Lower leg skin (tissue), 4 donors: ENCODE data around the gene DNMT3B. TPM values are rescaled to one million over a fixed set of nuclear protein-coding genes. Genes with fewer than 3 reads are reported as not detected.

Experiments
- DNase-seq, 2 donors: peaks; one replicate each; pipeline ENCODE4 v3.0.0-alpha.2; 2019; ENCODE audit warnings: low spot score in 2 of 2
- H3K4me3 ChIP-seq: fragments of 200-600 bp; sonication (generic); 2 replicates; pipeline ENCODE4 v1.5.1; 2017; ENCODE audit warnings: mild to moderate bottlenecking, low read depth; ENCODE audit not compliant: poor library complexity, severe bottlenecking
- CTCF ChIP-seq, 3 donors: fragments of 450-650 bp; IDR thresholded peaks; one replicate each; pipeline ENCODE4 v1.5.1; 2016; ENCODE audit warnings: antibody characterized with exemption in 3 of 3, mild to moderate bottlenecking in 3 of 3, moderate library complexity in 2 of 3
- POLR2A ChIP-seq, 2 donors: fragments of 450-650 bp; IDR thresholded peaks; one replicate each; pipeline ENCODE4 v1.6.1; 2016 to 2017; ENCODE audit warnings: antibody characterized with exemption in 2 of 2, mild to moderate bottlenecking in 1 of 2, moderate library complexity in 1 of 2
- WGBS, 2 donors: methylation state at CpG; one replicate each; pipeline ENCODE4 v1.1.5; 2018; 5-methylcytosine and 5-hydroxymethylcytosine counted together
- intact Hi-C: fragments of 100-400 bp; cut with DNase I; formaldehyde crosslinking; loops from one replicate; pipeline ENCODE4 v1.15.0; 2023; ENCODE audit warnings: low total_unique reads
- total RNA-seq, 4 donors: library from RNA; depleted of rRNA; stranded (reverse); fragments of >200 nt; gene quantifications; one replicate each; pipeline ENCODE4 v1.1.0, GENCODE V29; 2016

DNMT3B gene
- total RNA-seq, 4 donors from 2014 or later: 2.0 to 3.4 (median 2.7) TPM

- DNase-seq: no peak
- WGBS, 2 donors: 74 to 75% methylated on average over 25 of the region's 25 CpGs
- TF ChIP-seq POLR2A (IDR thresholded peaks at IDR 0.05) (no peak), CTCF (IDR thresholded peaks at IDR 0.05) (no peak)
- intact Hi-C loops: no loop called here
- peak overlapping the region; percentile 65 for H3K4me3 ChIP-seq
These were observed 58.7 kb downstream of the DNMT3B start for GRCh38 chr20:32820698-32821377.

GRCh38 chr20:32822225-32822624, 60.0 kb downstream of the DNMT3B start:
- DNase-seq: no peak
- intact Hi-C loops: no loop called here
- no peak overlapping the region for H3K4me3 ChIP-seq
- TF ChIP-seq POLR2A (IDR thresholded peaks at IDR 0.05): no peak
- TF ChIP-seq CTCF (IDR thresholded peaks at IDR 0.05): no peak
- 55 to 59% methylated on average over 5 of the region's 5 CpGs for WGBS, 2 donors

GRCh38 chr20:32823078-32823477, 60.9 kb downstream of the DNMT3B start:
- 63 to 67% methylated on average over 3 of the region's 3 CpGs for WGBS, 2 donors

GRCh38 chr20:32823737-32824588, 61.8 kb downstream of the DNMT3B start:
- no peak for DNase-seq
- H3K4me3 ChIP-seq: no peak overlapping the region
- 86 to 88% methylated on average over 7 of the region's 7 CpGs for WGBS, 2 donors
- intact Hi-C loops: no loop called here
- TF ChIP-seq POLR2A (IDR thresholded peaks at IDR 0.05) (no peak), CTCF (IDR thresholded peaks at IDR 0.05) (no peak)

More at GRCh38 chr20:32823078-32823477, 60.9 kb downstream of the DNMT3B start:
- intact Hi-C loops: no loop called here
- H3K4me3 ChIP-seq: no peak overlapping the region
- TF ChIP-seq CTCF (IDR thresholded peaks at IDR 0.05) (no peak), POLR2A (IDR thresholded peaks at IDR 0.05) (no peak)
- DNase-seq: peak; percentile 41 to 87

- DNase-seq: no peak
- intact Hi-C loops: no loop called here
- 95 to 98% methylated on average over 4 of the region's 4 CpGs for WGBS, 2 donors
- TF ChIP-seq CTCF (IDR thresholded peaks at IDR 0.05) (no peak), POLR2A (IDR thresholded peaks at IDR 0.05) (no peak)
- H3K4me3 ChIP-seq: no peak overlapping the region
These were observed 66.0 kb downstream of the DNMT3B start for GRCh38 chr20:32828029-32828680.
